ENCODE results near the gene ECT2L.
"Not testable (repeated sequence)": the region's sequence is repeated elsewhere in the genome, so short reads cannot be mapped to it uniquely, and the experiment has no call there.

ECT2L gene

DNA sequence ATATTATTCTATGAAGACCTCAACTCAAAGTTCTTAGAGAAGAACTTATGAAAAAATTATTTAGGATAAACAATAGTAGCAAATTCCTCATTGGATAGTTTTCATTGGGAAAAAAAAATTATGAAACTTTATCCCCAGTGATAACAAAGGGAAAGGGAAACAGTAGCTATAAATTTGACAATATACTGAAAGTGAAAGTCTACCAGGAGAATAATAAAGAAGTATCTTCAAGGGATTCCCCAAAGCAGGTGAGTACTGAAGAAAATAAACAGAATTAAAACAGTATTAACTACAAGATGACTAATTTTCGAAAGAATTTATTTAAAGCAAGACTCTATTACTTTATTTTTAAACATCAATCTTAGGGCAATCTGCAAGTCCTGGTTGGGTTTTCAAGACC, 135.8 kb downstream of the ECT2L start:
- Histone ChIP-seq H3K4me3 (ENCODE audit: insufficient read depth, low read length, poor library complexity, severe bottlenecking) (no peak overlapping the region), H3K36me3 (ENCODE audit: low read length) (no peaks in the 10 kb centered on the region), H4K20me1 (ENCODE audit: low read depth, low read length) (no peaks in the 10 kb centered on the region), H3K79me2 (ENCODE audit: insufficient read depth, low read length) (no peaks in the 10 kb centered on the region), H3K27me3 (ENCODE audit: low read length) (no peaks in the 10 kb centered on the region), H3K9me2 (replicated peaks; ENCODE audit: insufficient read depth, low read length) (no peaks in the 10 kb centered on the region), H3K9ac (ENCODE audit: low read length) (no peak overlapping the region), H3F3A (ENCODE audit: insufficient read depth) (no peaks in the 10 kb centered on the region), H2AFZ (ENCODE audit: low read depth, low read length, severe bottlenecking) (no peak overlapping the region), H3K9me3 (ENCODE audit: insufficient read depth, low read length) (no peaks in the 10 kb centered on the region), H3K4me2 (ENCODE audit: low read depth, low read length, poor library complexity, severe bottlenecking) (no peak overlapping the region), H3K27ac (ENCODE audit: low read depth, low read length) (no peak overlapping the region)
- TF ChIP-seq EZH2phosphoT487 (conservative IDR thresholded peaks at IDR 0.05; ENCODE audit: low read length) (no peak), CTCF (IDR thresholded peaks at IDR 0.05; ENCODE audit: insufficient read depth, low read length, poor library complexity, severe bottlenecking) (no peak)

- not testable (repeated sequence) for H3K9me3 ChIP-seq (ENCODE audit: insufficient read depth, low read length); H2AFZ ChIP-seq (ENCODE audit: low read depth, low read length, severe bottlenecking)
Measured at GRCh38 chr6:138936873-138937272, 141.0 kb downstream of the ECT2L start.

GRCh38 chr6:138943089-138943625, 147.3 kb downstream of the ECT2L start:
- H3K79me2 ChIP-seq (ENCODE audit: insufficient read depth, low read length): no peaks in the 10 kb centered on the region
- peaks cover 9% of the 10 kb centered on the region; the same call in 1 of the 2 replicates for H3K36me3 ChIP-seq (ENCODE audit: low read length)
- no peak overlapping the region for H3K27ac ChIP-seq (ENCODE audit: low read depth, low read length)
- H4K20me1 ChIP-seq (ENCODE audit: low read depth, low read length): no peaks in the 10 kb centered on the region
- no peaks in the 10 kb centered on the region for H3K27me3 ChIP-seq (ENCODE audit: low read length)
- TF ChIP-seq EZH2phosphoT487 (conservative IDR thresholded peaks at IDR 0.05; ENCODE audit: low read length) (no peak), CTCF (IDR thresholded peaks at IDR 0.05; ENCODE audit: insufficient read depth, low read length, poor library complexity, severe bottlenecking) (no peak)
- H3K9ac ChIP-seq (ENCODE audit: low read length): no peak overlapping the region
- no peak overlapping the region for H3K4me3 ChIP-seq (ENCODE audit: insufficient read depth, low read length, poor library complexity, severe bottlenecking)
- H3K4me2 ChIP-seq (ENCODE audit: low read depth, low read length, poor library complexity, severe bottlenecking): no peak overlapping the region
- no peak overlapping the region for H2AFZ ChIP-seq (ENCODE audit: low read depth, low read length, severe bottlenecking)
- H3K9me2 ChIP-seq (replicated peaks; ENCODE audit: insufficient read depth, low read length): no peaks in the 10 kb centered on the region
- no peaks in the 10 kb centered on the region for H3F3A ChIP-seq (ENCODE audit: insufficient read depth)
- H3K9me3 ChIP-seq (ENCODE audit: insufficient read depth, low read length): no peaks in the 10 kb centered on the region

More at GRCh38 chr6:138936873-138937272, 141.0 kb downstream of the ECT2L start:
- H3K9ac ChIP-seq (ENCODE audit: low read length); H3K36me3 ChIP-seq (ENCODE audit: low read length); H3K79me2 ChIP-seq (ENCODE audit: insufficient read depth, low read length); H3K4me2 ChIP-seq (ENCODE audit: low read depth, low read length, poor library complexity, severe bottlenecking); H3K4me3 ChIP-seq (ENCODE audit: insufficient read depth, low read length, poor library complexity, severe bottlenecking); H3K27me3 ChIP-seq (ENCODE audit: low read length); H4K20me1 ChIP-seq (ENCODE audit: low read depth, low read length); H3F3A ChIP-seq (ENCODE audit: insufficient read depth); H3K27ac ChIP-seq (ENCODE audit: low read depth, low read length); H3K9me2 ChIP-seq (replicated peaks; ENCODE audit: insufficient read depth, low read length): not testable (repeated sequence)

DNA sequence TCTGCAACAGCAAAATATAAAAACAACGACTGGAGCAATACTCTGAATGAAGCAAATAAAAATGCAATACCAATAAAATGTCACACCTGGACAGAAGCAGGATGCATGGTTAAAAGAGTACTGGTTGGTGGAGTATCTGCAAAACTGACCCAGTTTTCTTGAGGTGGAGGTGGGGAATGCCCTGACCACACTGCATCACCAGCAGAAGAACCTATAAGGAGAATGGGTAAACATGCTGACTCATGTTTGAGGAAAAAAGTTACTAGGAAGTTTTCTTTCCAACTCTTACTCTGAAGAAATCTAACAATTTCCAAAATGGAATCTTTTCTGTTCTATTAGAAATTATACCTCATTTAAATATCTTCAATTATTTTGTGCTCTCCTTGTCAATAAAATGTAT, 148.5 kb downstream of the ECT2L start:
- Histone ChIP-seq H3K4me2 (ENCODE audit: low read depth, low read length, poor library complexity, severe bottlenecking) (no peak overlapping the region), H3F3A (ENCODE audit: insufficient read depth) (no peaks in the 10 kb centered on the region), H3K9me2 (replicated peaks; ENCODE audit: insufficient read depth, low read length) (no peaks in the 10 kb centered on the region), H3K27me3 (ENCODE audit: low read length) (no peaks in the 10 kb centered on the region), H2AFZ (ENCODE audit: low read depth, low read length, severe bottlenecking) (no peak overlapping the region), H3K9me3 (ENCODE audit: insufficient read depth, low read length) (no peaks in the 10 kb centered on the region), H3K36me3 (ENCODE audit: low read length) (0 out of 2 replicates have a peak, but pooled peaks cover 9% of the 10 kb centered on the region), H3K79me2 (ENCODE audit: insufficient read depth, low read length) (no peaks in the 10 kb centered on the region; the same call in 1 of the 2 replicates), H3K27ac (ENCODE audit: low read depth, low read length) (no peak overlapping the region), H3K9ac (ENCODE audit: low read length) (no peak overlapping the region), H4K20me1 (ENCODE audit: low read depth, low read length) (no peaks in the 10 kb centered on the region), H3K4me3 (ENCODE audit: insufficient read depth, low read length, poor library complexity, severe bottlenecking) (no peak overlapping the region)
- TF ChIP-seq EZH2phosphoT487 (conservative IDR thresholded peaks at IDR 0.05; ENCODE audit: low read length) (no peak), CTCF (IDR thresholded peaks at IDR 0.05; ENCODE audit: insufficient read depth, low read length, poor library complexity, severe bottlenecking) (no peak)
